WTC11 (cell line): ENCODE data around the gene PABPN1. TPM values are rescaled to one million over a fixed set of nuclear protein-coding genes. Genes with fewer than 3 reads are reported as not detected.

Experiments used
- ATAC-seq: fragments of 200-7000 bp; cut with Tn5 transposase; 2 replicates; pipeline ENCODE4 v1.10.0; 2021; ENCODE audit warnings: mild to moderate bottlenecking, moderate library complexity
- CTCF ChIA-PET: fragments of 300-600 bp; sonication (Branson Sonifier 250); formaldehyde crosslinking; loops from one replicate; lab custom pipeline; 2021; ENCODE audit warnings: antibody characterized with exemption; lab: Charles Lee
- POLR2A ChIA-PET: fragments of 350-600 bp; sonication (Branson Sonifier 250); formaldehyde crosslinking; loops from one replicate; lab custom pipeline; 2021; ENCODE audit warnings: antibody characterized with exemption; lab: Charles Lee
- DNase-seq: peaks from one replicate; pipeline ENCODE4 v3.0.0; 2021; ENCODE audit warnings: low spot score
- H3K27ac Mint-ChIP-seq: 2 replicates; pipeline ENCODE4 v1.8.0; 2021; ENCODE audit warnings: mixed read lengths
- H3K27me3 Mint-ChIP-seq: 2 replicates; pipeline ENCODE4 v1.8.0; 2021; ENCODE audit warnings: low read depth, mild to moderate bottlenecking, moderate library complexity, mixed read lengths
- H3K36me3 Mint-ChIP-seq: 2 replicates; pipeline ENCODE4 v1.8.0; 2021; ENCODE audit warnings: mixed read lengths
- H3K4me1 Mint-ChIP-seq: 2 replicates; pipeline ENCODE4 v1.8.0; 2022; ENCODE audit warnings: mixed read lengths
- H3K4me3 Mint-ChIP-seq: 2 replicates; pipeline ENCODE4 v1.8.0; 2021; ENCODE audit warnings: mild to moderate bottlenecking, moderate library complexity, mixed read lengths
- H3K9me3 Mint-ChIP-seq: 2 replicates; pipeline ENCODE4 v1.8.0; 2021; ENCODE audit warnings: mixed read lengths
- CREM ChIP-seq: sonication (generic); formaldehyde crosslinking; IDR thresholded peaks from 2 replicates; pipeline ENCODE4 v1.8.1; 2022; ENCODE audit warnings: mild to moderate bottlenecking, missing genetic modification reagents, moderate library complexity
- GRHL2 ChIP-seq: fragments of 250-450 bp; sonication (Bioruptor Pico); IDR thresholded peaks from 2 replicates; pipeline ENCODE4 v1.8.0; 2022; ENCODE audit warnings: mild to moderate bottlenecking, moderate library complexity; ENCODE audit not compliant: insufficient replicate concordance, severe bottlenecking
- HMGA2 ChIP-seq: fragments of 250-450 bp; sonication (Bioruptor Pico); IDR thresholded peaks from 2 replicates; pipeline ENCODE4 v1.4.0; 2021; ENCODE audit warnings: mild to moderate bottlenecking, moderate library complexity
- IRF2 ChIP-seq: sonication (generic); formaldehyde crosslinking; IDR thresholded peaks from 2 replicates; pipeline ENCODE4 v1.8.0; 2022; ENCODE audit warnings: low read depth, missing genetic modification reagents, borderline replicate concordance
- OVOL2 ChIP-seq: fragments of 250-450 bp; sonication (Bioruptor Pico); IDR thresholded peaks from 2 replicates; pipeline ENCODE4 v1.9.0; 2021; ENCODE audit warnings: mild to moderate bottlenecking, borderline replicate concordance
- SP1 ChIP-seq: sonication (generic); formaldehyde crosslinking; conservative IDR thresholded peaks from 2 replicates; pipeline ENCODE4 v1.8.1; 2022; ENCODE audit warnings: missing genetic modification reagents
- TCF7 ChIP-seq: sonication (generic); formaldehyde crosslinking; IDR thresholded peaks from 2 replicates; pipeline ENCODE4 v1.8.0; 2022; ENCODE audit warnings: mild to moderate bottlenecking, low read depth, missing genetic modification reagents, moderate library complexity
- ZBTB21 ChIP-seq: sonication (generic); formaldehyde crosslinking; IDR thresholded peaks from 2 replicates; pipeline ENCODE4 v1.8.1; 2023; ENCODE audit warnings: mild to moderate bottlenecking, missing genetic modification reagents, borderline replicate concordance
- ZNF423 ChIP-seq: fragments of 250-450 bp; sonication (Bioruptor Pico); IDR thresholded peaks from 2 replicates; pipeline ENCODE4 v2.1.2; 2022; ENCODE audit warnings: mild to moderate bottlenecking, moderate library complexity
- total RNA-seq: library from RNA; stranded (reverse); gene quantifications from 3 replicates; pipeline ENCODE4 v1.2.3, GENCODE V29; 2021
- TF ChIP-seq, protein P1 (sequence below): sonication (generic); formaldehyde crosslinking; IDR thresholded peaks from 2 replicates; pipeline ENCODE4 v1.8.1; 2023; ENCODE audit warnings: mild to moderate bottlenecking, missing genetic modification reagents
- TF ChIP-seq, protein P2 (sequence below): sonication (generic); formaldehyde crosslinking; IDR thresholded peaks from 2 replicates; pipeline ENCODE4 v1.8.0; 2022; ENCODE audit warnings: mild to moderate bottlenecking, missing genetic modification reagents
- TF ChIP-seq, protein P3 (sequence below): sonication (generic); formaldehyde crosslinking; IDR thresholded peaks from 2 replicates; pipeline ENCODE4 v1.8.1; 2022; ENCODE audit warnings: mild to moderate bottlenecking, moderate library complexity, missing genetic modification reagents
- TF ChIP-seq, protein P4 (sequence below): sonication (generic); formaldehyde crosslinking; conservative IDR thresholded peaks from 2 replicates; pipeline ENCODE4 v1.8.1; 2023; ENCODE audit warnings: mild to moderate bottlenecking, low read depth, missing genetic modification reagents, moderate library complexity
- TF ChIP-seq, protein P5 (sequence below): sonication (generic); formaldehyde crosslinking; IDR thresholded peaks from 2 replicates; pipeline ENCODE4 v1.8.1; 2023; ENCODE audit warnings: mild to moderate bottlenecking, missing genetic modification reagents, moderate library complexity
- TF ChIP-seq, protein P6 (sequence below): sonication (generic); formaldehyde crosslinking; IDR thresholded peaks from 2 replicates; pipeline ENCODE4 v1.8.1; 2022; ENCODE audit warnings: missing genetic modification reagents, borderline replicate concordance
- TF ChIP-seq, protein P7 (sequence below): sonication (generic); formaldehyde crosslinking; IDR thresholded peaks from 2 replicates; pipeline ENCODE4 v1.8.0; 2022; ENCODE audit warnings: mild to moderate bottlenecking, missing genetic modification reagents

Gene PABPN1
- total RNA-seq, 1 experiment from 2014 or later = 321 TPM

DNA sequence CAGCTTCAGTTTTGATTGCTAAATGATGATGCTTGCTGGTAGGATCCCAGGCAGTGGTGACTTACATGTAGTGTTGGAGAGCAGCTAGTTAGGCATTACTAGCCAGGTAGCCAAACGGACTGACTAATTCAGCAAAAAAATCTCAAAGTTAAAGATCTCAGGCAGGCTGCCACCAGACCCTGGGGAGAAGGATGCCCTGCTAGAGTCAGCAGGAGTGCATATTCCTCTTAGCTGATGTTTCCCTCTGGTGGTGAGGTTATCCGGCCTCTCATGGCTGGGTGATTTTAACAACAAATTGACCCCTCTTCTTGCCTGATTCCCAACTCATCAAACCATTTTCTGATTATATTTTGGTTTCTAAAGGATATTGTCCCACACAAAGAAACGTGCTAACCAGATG, 40.9 kb downstream of the PABPN1 start (continued):
- TF ChIP-seq IRF2 (no peak), OVOL2 (CRISPR knock-in tag) (no peak), HMGA2 (no peak), CREM (CRISPR knock-in tag) (no peak)
- TF ChIP-seq, protein P1, sequence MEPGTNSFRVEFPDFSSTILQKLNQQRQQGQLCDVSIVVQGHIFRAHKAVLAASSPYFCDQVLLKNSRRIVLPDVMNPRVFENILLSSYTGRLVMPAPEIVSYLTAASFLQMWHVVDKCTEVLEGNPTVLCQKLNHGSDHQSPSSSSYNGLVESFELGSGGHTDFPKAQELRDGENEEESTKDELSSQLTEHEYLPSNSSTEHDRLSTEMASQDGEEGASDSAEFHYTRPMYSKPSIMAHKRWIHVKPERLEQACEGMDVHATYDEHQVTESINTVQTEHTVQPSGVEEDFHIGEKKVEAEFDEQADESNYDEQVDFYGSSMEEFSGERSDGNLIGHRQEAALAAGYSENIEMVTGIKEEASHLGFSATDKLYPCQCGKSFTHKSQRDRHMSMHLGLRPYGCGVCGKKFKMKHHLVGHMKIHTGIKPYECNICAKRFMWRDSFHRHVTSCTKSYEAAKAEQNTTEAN = no peak

DNA sequence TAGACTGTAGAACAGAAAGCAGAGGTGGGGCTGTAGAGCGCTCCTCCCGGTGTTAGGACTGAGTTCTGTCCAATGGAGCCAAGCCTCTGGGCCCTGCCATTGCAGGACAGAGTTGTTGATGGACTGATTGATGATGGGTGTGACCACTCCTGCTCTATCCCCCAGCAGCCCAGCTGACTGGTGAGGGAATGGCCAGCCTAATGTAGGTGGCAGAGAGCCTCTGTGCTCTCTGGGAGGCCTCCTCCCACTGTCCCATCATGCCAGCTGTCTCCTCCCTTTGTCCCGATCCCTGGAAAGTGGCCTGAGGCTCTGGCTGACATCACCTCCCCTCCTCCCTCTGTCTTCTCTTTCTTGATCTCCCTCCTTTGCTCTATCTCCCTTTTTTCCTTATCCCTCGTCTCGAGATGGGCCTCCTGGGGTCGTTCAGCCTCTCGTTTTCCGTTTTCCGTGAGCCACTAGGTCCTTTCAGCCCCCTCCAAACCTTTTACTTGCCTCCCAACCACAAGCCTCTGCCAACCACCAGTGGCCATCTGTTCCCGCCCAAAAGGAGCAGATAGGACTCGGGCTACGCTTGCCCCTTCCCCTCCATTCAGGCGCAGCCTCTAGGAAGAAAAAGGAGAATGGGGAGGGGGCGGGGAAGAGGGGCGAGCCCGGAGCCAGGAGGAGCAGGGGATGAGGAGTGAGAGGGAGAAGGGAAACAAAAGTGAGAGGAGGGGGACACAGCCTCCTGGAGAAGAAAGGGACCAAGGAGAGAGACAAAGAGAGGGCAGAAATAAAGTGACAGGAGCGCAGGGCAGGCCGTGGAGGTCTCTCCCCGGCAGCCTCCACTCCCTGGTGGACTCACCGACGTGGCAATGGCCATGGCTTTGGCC, 43.1 kb downstream of the PABPN1 start:
- TF ChIP-seq, protein P2, sequence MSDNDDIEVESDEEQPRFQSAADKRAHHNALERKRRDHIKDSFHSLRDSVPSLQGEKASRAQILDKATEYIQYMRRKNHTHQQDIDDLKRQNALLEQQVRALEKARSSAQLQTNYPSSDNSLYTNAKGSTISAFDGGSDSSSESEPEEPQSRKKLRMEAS = 0 out of 2 replicates have a peak, but pooled peaks have one; percentile 7
- TF ChIP-seq, protein P3, sequence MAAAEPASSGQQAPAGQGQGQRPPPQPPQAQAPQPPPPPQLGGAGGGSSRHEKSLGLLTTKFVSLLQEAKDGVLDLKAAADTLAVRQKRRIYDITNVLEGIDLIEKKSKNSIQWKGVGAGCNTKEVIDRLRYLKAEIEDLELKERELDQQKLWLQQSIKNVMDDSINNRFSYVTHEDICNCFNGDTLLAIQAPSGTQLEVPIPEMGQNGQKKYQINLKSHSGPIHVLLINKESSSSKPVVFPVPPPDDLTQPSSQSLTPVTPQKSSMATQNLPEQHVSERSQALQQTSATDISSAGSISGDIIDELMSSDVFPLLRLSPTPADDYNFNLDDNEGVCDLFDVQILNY = peak; percentile 35
- TF ChIP-seq HMGA2 (no peak), OVOL2 (CRISPR knock-in tag) (no peak)
- TF ChIP-seq, protein P4, sequence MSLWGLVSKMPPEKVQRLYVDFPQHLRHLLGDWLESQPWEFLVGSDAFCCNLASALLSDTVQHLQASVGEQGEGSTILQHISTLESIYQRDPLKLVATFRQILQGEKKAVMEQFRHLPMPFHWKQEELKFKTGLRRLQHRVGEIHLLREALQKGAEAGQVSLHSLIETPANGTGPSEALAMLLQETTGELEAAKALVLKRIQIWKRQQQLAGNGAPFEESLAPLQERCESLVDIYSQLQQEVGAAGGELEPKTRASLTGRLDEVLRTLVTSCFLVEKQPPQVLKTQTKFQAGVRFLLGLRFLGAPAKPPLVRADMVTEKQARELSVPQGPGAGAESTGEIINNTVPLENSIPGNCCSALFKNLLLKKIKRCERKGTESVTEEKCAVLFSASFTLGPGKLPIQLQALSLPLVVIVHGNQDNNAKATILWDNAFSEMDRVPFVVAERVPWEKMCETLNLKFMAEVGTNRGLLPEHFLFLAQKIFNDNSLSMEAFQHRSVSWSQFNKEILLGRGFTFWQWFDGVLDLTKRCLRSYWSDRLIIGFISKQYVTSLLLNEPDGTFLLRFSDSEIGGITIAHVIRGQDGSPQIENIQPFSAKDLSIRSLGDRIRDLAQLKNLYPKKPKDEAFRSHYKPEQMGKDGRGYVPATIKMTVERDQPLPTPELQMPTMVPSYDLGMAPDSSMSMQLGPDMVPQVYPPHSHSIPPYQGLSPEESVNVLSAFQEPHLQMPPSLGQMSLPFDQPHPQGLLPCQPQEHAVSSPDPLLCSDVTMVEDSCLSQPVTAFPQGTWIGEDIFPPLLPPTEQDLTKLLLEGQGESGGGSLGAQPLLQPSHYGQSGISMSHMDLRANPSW (CRISPR knock-in tag) = 0 out of 2 replicates have a peak, but pooled peaks have one; percentile 55
- TF ChIP-seq, all 79 proteins: peak for 3
- ChIA-PET POLR2A (interaction anchor here (1.6 kb wide), 1 partner anchor 12 kb away, joined by 5 read pairs; the partner anchor contains the start of gene SLC22A17), CTCF (interaction anchor here (0.7 to 9.1 kb wide), 8 partner anchors 12 to 101 kb away, joined by 3 to 95 read pairs (median 7); partner anchors contain the start of genes BCL2L2 and SLC22A17)
- peaks cover 34% of the 10 kb centered on the region for H3K27me3 Mint-ChIP-seq
- H3K36me3 Mint-ChIP-seq = peaks cover 11% of the 10 kb centered on the region
- peaks cover 30% of the 10 kb centered on the region for H3K4me1 Mint-ChIP-seq
- peak overlapping the region; percentile 91 for H3K4me3 Mint-ChIP-seq
- H3K9me3 Mint-ChIP-seq = no peaks in the 10 kb centered on the region
- ATAC-seq (peak; percentile 4), DNase-seq (peak; percentile 53)
- H3K27ac Mint-ChIP-seq = peak overlapping the region; percentile 85

DNA sequence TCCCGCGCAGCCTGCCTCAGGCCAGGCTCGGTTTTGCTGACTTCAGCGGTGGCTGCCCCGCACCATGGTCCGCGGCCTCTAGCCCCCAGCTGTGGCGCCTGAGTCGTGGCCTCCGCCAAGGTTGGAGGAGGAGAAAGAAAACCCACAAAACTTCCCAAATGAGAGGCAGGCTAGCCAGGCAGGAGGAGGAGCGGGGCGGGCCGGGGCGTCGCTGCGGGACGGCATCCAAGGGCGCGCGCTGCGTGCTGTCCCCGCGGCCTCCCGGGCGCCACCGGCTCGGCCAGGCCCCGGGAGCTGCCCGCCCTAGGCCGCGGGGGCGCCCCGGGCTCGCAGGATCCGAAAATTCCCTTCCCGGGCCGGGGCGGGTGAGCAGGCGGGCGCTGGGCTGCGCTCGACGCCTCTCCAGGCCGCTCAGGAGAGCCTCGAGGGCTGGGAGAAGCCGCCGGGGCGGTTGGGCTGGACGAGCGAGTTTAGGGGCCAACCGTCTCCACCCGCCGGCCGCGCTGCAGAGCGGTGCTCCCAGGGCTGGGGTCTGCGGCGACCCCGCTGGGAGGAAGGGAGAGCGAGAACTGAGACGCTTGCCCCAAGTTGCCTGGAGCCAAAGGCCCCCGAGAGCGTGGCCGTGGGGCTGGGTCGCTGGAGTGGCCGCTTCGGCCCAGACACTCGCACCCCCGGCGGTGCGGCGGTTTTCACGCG, 43.9 kb downstream of the PABPN1 start, which contains the start of gene EFS:
Gene EFS (minus strand): TSS at position 137 of the 696 bp plus-strand sequence. CDS start 147 bp downstream, outside the sequence.
- Mint-ChIP-seq H3K27me3 (peaks cover 40% of the 10 kb centered on the region), H3K36me3 (peaks cover 6% of the 10 kb centered on the region), H3K27ac (peak within 1 kb of the TSS; percentile 85), H3K4me1 (peaks cover 30% of the 10 kb centered on the region), H3K9me3 (no peaks in the 10 kb centered on the region), H3K4me3 (peak within 1 kb of the TSS; percentile 91)
- CTCF ChIA-PET = interaction anchor here (0.9 to 9.1 kb wide), 9 partner anchors 12 to 296 kb away, joined by 3 to 82 read pairs (median 9); partner anchors contain the start of genes CMTM5 and SLC22A17
- ATAC-seq = 0 out of 2 replicates have a peak, but pooled peaks have one; percentile 1
- peak; percentile 48 for DNase-seq
- POLR2A ChIA-PET = interaction anchor here (1.4 to 2.2 kb wide), 5 partner anchors 10 to 44 kb away, joined by 4 to 12 read pairs (median 8); partner anchors contain the start of genes PABPN1 and SLC22A17
- TF ChIP-seq, protein P5, sequence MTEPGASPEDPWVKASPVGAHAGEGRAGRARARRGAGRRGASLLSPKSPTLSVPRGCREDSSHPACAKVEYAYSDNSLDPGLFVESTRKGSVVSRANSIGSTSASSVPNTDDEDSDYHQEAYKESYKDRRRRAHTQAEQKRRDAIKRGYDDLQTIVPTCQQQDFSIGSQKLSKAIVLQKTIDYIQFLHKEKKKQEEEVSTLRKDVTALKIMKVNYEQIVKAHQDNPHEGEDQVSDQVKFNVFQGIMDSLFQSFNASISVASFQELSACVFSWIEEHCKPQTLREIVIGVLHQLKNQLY (CRISPR knock-in tag) = no peak
- peak; percentile 32; the same call in 1 of the 2 replicates for TF ChIP-seq TCF7 (CRISPR knock-in tag)
- TF ChIP-seq, protein P1 = peak; percentile 61; the same call in 1 of the 2 replicates
- peak; percentile 29; the same call in 1 of the 2 replicates for TF ChIP-seq SP1
- TF ChIP-seq, protein P6, sequence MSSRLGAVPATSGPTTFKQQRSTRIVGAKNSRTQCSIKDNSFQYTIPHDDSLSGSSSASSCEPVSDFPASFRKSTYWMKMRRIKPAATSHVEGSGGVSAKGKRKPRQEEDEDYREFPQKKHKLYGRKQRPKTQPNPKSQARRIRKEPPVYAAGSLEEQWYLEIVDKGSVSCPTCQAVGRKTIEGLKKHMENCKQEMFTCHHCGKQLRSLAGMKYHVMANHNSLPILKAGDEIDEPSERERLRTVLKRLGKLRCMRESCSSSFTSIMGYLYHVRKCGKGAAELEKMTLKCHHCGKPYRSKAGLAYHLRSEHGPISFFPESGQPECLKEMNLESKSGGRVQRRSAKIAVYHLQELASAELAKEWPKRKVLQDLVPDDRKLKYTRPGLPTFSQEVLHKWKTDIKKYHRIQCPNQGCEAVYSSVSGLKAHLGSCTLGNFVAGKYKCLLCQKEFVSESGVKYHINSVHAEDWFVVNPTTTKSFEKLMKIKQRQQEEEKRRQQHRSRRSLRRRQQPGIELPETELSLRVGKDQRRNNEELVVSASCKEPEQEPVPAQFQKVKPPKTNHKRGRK (CRISPR knock-in tag) = 0 out of 2 replicates have a peak, but pooled peaks have one; percentile 28
- peak; percentile 9; the same call in 1 of the 2 replicates for TF ChIP-seq ZNF423 (CRISPR knock-in tag)
- no peak for TF ChIP-seq GRHL2
- TF ChIP-seq, protein P7, sequence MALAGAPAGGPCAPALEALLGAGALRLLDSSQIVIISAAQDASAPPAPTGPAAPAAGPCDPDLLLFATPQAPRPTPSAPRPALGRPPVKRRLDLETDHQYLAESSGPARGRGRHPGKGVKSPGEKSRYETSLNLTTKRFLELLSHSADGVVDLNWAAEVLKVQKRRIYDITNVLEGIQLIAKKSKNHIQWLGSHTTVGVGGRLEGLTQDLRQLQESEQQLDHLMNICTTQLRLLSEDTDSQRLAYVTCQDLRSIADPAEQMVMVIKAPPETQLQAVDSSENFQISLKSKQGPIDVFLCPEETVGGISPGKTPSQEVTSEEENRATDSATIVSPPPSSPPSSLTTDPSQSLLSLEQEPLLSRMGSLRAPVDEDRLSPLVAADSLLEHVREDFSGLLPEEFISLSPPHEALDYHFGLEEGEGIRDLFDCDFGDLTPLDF (CRISPR knock-in tag) = 0 out of 2 replicates have a peak, but pooled peaks have one; percentile 26
- TF ChIP-seq ZBTB21 = no peak
